T-helper 1 cell treated with Interleukin-12 subunit alpha and Interleukin-12 subunit beta and Interleukin-4 antibody, amounts not matched to agents 30 ng/mL and 1 ng/mL, for 36 hours (primary cell): ENCODE measurements around the gene CPNE2. TPM values are rescaled to one million over a fixed set of nuclear protein-coding genes. Genes with fewer than 3 reads are reported as not detected.
"Not testable (repeated sequence)": the region's sequence is repeated elsewhere in the genome, so short reads cannot be mapped to it uniquely, and the experiment has no call there.

ENCODE experiments used
- intact Hi-C: fragments of 100-400 bp; cut with micrococcal nuclease; formaldehyde crosslinking; loops from one replicate; pipeline ENCODE4 v1.15.1; 2024
- total RNA-seq: library from RNA; stranded (reverse); gene quantifications from 2 replicates; pipeline ENCODE4 v1.2.3, GENCODE V29; 2022

Gene CPNE2
- total RNA-seq, 1 donor from 2014 or later: 6.6 TPM

DNA sequence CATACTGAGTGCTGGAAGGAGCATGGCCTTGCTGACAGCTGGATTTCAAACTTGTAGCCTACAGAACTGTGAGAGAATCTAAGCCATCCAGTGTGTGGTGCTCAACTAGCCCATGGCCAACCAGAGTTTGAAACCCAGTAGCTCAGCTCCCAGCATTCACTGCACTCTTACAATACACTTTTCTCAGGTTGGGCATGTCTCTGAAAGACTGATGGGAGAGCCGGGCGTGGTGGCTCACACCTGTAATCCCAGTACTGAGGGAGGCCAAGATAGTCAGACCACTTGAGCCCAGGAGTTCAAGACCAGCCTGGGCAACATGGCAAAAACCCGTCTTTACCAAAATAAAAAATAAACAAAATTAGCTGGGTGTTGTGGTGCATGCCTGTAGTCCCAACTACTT lies 3.8 kb downstream of the CPNE2 start:
- intact Hi-C loops: no loop called here

DNA sequence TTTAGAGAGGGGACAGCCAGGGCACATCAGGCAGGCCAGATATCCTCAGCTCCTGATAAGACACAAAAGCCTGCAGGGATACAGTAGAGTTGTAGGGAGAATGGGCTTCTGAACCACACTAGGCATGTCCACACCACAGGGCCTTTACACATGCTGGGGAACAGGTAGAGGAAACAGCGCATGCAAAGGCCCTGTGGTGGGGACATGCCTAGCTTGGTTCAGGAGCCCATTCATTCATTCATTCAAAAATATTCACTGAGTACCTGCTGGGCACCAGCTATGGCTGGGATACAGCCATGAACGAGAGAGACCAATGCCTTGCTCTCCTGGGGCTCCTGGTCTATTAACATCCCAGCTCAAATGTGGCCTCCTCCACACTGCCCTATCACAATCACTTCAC lies 4.4 kb downstream of the CPNE2 start:
- intact Hi-C loops: no loop called here

DNA sequence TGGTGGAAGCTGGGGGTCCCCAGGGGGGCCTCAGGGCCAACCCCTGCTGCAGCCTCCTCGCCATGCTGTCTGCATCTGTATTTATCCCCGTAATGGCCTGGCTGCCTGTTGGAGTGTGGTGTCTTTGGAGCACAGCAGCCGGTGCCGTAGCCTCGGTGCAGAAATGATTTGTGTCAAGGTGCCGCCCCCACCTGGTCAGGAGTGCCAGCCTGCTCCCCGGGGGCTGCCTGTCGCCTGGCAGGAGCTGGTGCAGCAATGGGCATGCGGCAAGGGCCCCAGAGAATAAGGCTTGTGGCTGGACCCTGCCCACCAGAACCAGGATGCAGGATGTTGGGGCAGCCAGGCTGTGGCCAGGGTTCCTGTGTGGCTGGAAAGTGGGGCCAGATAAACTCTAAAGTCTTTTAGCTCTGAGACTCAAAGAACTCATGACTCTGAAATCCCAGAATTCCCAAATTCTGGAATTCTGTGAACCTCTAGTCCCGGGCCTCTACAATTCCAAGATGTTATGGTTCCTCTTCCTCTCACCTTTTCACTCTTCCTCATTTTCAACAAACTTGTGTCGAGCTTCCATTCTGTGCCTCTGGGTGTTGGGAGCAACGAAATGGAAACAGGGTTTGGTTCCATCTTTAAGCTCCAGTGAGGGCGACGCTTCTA lies 5.9 kb downstream of the CPNE2 start:
- intact Hi-C loops: no loop called here

DNA sequence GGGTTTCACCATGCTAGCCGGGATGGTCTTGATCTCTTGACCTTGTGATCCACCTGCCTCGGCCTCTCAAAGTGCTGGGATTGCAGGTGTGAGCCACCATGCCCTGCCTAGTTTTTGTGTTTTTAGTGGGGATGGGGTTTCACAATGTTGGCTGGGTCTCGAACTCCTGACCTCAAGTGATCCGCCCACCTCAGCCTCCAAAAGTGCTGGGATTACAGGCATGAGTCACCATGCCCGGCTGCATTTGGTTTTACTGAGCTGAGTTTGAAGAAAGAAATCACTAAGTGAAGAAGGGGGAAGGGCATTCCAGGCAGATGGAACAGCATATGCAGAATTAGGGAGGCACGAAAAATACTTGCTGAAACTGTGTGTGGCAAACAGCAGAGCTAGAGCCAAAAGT lies 7.6 kb downstream of the CPNE2 start:
- intact Hi-C loops: not testable (repeated sequence)

DNA sequence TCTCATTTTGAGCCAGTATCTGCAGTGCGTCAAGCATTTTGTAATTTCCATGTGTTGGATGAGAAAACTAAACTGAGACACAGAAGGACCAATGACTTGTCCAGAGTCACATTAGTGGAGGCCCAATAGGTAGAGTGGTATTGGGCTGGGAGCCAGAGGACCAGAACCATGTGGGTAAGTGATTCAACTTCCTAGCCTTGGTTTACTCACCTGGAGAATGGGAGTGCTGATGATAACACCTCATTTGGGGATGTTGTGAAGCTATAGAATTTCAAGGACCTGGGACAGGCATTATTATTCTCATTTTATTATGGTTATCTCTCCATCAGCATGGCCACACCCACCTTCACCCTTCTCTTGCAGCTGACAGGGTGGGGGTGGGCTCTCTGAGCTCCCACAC lies 8.1 kb downstream of the CPNE2 start:
- intact Hi-C loops: no loop called here

DNA sequence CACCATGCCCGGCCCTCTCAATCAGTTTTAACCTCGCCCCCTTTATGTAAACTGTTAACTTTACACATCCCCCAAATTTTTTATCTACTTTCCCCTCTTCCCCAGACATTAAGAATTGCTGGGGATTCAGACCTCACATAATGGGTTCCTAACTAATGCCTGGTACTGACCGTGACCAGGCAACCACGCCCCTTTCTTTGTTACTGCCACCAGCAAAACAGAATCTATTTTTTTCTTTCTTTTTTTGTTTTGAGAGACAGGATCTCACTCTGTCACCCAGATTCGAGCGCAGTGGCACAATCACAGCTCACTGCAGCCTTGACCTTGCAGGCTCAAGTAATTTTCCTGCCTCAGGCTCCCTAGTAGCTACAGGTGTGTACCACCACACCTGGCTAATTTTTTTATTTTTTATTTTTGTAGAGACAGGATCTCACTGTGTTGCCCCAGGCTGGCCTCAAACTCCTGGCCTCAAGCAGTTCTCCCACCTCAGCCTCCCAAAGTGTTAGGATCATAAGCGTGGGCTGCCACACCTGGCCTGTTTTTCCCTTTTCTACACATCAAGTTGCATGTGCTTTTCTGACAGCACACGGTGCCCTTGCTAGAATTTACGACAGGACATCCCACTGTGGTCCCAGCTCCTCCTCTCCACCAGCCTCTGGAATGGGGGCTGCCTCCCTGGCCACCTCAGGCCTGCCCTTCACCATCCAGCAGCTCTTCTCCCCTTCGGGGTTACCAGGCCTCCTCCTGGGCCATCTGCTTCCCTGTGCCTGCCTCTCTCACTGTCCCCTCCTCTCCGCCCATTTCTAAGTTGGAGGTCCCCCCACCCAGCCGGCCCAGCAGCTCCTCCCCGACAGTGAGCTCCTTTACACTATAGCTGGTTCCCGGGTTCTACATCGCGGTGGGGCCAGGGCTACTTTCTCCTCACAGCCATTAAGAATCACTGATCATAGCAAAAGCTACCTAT lies 10.8 kb downstream of the CPNE2 start:
- intact Hi-C loops: no loop called here

DNA sequence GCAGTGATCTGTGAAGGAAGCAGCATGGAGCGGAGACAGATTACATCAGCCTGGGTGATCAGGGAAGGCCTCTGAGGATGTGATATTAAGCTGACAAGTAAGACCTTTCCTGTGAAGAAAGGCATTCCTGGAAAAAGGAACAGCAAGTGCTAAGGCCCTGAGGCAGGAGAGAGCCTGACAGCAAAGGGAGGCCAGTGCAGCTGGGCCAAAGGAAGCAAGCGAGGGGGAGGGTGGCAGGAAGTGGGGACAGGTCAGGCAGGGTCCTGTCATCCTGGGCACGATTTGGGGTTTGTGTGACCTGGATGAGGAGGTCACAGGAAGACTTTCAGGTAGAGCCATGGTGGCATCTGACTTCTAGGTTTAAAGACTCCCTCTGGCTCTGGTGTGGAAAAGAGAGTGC lies 12.3 kb downstream of the CPNE2 start:
- intact Hi-C loops: no loop called here

DNA sequence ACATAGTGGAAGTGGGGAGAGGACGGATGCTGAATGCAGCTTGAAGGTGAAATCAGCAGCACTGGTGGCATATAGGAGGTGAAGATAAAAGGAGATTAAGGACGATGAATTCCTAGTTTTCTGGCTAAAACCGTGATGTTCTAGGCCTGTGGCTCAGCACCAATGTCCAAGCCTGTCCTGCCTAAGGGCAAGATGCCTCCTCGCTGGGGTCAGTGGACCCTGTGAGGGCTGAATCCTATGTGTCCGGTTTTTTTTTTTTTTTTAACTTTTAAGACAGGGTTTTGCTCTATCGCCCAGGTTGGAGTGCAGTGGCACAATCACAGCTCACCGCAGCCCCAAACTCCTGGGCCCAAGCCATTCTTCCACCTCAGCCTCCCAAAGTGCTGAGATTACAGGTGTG lies 12.8 kb downstream of the CPNE2 start:
- intact Hi-C loops: no loop called here

DNA sequence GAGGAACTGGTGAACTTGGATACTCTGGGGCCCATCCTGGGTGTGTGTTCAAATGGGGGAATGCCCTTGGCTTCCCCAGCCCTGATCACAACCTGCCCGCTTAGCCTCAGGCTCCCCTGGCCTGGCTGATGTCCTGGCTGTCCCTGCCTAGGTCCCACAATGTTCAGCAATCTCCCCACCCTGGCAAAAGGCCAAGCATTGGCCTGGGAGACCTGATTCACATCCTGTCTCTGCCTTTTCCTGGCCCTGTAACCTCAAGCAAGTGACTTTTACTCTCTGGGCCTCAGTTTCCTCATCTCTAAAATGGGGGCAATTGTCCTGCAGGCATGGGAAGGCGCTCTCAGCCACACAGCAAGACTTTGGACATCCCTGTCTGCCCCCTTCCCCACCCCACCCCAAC lies 14.4 kb downstream of the CPNE2 start:
- intact Hi-C loops: no loop called here

DNA sequence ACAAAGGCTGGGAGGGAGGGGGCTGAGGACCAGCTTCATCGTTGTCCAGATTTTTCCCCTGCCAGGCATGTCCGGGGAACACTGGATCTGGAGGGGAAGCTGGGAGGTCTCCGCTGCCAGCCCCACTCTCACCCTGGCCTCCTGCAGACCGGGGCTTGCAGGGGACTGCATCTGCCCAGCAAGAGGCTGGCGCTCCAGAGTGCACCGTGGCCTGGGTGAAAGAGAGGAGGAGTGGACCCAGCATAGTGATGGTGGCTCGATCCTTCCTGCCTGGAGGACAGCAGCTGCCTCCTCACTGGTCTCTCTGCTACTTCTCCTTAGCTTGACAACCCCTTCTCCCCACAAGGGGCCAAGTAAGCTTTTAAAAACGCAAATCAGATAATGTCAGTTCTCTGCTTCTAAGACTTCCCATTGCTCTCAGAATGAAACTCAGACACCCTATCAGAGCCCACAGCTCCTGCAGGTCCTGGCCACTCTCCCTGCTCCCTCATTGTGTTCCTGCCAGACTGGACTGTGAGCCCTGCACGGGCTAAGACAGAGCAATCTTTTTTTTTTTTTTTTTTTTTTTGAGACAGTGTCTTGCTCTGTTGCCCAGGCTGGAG lies 15.0 kb downstream of the CPNE2 start:
- intact Hi-C loops: no loop called here

DNA sequence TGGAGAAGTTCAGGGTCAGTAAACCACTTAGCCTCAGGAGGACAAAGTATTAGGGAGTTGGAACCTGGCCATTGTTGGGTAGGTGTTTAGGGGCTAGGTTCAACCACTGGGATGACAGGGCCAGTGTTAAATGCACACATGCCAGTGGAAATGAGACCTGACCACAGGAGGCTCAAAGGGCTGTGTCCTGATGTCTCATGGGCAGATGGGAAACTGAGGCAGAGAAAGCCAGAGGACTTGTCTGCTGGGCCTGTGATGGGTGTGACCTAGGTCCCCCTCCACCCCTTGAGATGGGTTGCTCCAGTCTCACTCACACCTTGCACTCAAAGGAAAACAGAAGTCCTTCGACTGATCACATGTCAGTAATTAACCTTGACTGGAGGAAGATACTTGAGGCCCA lies 16.0 kb downstream of the CPNE2 start:
- intact Hi-C loops: no loop called here

DNA sequence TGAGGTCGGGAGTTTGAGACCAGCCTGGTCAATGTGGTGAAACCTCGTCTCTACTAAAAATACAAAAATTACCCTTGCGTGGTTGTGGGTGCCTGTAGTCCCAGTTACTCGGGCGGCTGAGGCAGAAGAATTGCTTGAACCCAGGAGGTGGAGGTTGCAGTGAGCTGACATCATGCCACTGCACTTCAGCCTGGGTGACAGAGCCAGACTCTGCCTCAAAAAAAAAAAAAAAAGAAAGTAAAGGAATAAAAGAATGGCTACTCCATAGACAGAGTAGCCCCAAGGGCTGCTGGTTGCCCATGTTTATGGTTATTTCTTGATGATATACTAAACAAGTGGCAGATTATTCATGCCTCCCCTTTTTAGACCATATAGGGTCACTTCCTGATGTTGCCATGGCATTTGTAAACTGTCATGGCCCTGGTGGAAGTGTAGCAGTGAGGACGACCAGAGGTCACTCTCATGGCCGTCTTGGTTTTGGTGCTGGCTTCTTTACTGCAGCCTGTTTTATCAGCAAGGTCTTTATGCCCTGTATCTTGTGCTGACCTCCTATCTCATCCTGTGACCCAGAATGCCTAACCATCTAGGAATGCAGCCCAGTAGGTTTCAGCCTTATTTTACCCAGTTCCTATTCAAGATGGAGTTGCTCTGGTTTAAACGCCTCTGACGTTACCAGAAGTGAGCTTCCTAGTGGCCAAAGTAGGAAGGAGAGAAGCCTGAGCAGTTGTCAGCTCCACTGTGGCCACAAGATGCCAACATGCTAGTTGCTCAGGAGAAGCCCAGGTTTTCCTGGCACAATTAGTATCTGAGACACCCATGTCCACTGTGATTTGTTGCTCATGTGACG lies 17.1 kb downstream of the CPNE2 start:
- intact Hi-C loops: not testable (repeated sequence)

DNA sequence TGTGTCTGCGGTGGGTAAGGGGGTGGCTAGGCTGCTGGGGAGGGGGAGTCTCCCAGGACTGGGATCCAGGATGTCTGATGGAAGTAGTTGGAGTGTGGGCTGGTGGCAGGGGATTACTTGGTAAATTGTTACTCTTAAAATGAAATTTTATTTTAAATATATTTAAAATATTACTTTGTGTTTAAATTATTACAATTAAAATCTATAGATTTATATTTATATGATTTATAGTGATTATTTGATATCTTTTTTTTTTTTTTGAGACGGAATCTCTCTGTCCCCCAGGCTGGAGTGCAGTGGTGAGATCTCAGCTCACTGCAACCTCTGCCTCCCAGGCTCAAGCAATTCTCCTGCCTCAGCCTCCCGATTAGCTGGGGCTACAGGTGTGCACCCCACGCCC lies 18.6 kb downstream of the CPNE2 start:
- intact Hi-C loops: no loop called here

DNA sequence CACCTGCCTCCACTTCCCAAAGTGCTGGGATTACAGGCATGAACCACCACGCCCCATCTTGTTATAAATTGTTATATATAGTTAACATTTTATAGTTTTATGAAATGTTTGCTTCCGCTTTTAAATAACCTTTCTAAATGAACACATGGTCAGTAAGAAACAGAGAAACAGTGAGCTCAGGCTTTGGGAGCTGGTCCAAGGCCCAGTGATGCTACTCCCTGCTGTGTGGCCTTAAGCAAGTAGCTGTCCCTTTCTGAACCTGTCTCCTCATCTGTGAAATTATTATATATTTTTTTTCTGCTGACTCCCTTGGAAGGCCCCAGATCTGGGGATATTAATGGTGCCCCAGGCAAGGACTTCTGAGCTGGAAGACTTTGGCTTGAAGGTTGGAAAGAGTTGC lies 19.0 kb downstream of the CPNE2 start:
- intact Hi-C loops: no loop called here

DNA sequence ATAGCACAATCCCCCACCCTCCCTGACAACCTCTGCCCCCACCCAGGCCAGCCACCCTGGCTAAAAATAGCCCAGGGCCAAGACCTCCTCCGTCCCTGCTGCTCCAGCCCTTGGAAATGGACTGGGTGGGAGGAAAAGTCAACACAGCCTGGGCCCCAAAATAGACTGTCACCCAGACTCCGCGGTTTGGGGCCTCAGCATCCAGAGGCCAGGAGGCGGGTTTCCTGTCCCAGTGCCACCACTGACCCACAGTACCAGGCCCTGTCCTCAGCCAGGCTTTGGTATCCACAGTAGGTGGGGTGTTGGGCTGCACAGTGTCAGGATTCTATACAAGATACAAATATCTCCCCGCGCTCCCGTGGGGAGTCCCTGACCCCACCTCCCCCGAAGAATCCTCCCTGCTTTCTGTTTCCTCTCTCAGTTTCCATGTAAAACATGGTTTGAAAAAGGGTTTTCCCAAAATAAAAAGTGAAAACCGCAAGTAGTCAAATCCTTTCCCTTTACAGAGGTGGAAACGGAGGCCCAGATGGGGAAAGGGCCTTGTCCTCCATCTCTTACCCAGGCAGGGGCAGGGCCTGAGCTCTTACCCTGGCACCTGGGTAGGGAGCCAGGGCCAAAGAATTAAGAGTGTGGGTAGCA lies 20.1 kb downstream of the CPNE2 start:
- intact Hi-C loops: no loop called here

DNA sequence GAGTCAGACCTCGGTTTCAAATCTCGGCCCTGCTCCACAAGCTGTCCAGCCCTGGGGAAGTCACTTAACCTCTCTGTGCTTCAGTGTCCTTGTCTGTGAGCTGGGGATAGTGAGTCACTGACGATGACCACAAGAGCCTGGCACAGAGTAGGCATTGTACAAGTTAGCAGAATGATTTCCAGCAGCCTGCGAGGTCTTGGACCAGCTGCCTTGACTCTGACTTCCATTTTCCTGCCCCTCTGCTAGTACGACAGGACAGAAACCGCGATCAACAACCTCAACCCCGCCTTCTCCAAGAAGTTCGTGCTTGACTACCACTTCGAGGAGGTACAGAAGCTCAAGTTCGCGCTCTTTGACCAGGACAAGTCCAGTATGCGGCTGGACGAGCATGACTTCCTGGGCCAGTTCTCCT lies 20.7 kb downstream of the CPNE2 start:
- intact Hi-C loops: no loop called here

DNA sequence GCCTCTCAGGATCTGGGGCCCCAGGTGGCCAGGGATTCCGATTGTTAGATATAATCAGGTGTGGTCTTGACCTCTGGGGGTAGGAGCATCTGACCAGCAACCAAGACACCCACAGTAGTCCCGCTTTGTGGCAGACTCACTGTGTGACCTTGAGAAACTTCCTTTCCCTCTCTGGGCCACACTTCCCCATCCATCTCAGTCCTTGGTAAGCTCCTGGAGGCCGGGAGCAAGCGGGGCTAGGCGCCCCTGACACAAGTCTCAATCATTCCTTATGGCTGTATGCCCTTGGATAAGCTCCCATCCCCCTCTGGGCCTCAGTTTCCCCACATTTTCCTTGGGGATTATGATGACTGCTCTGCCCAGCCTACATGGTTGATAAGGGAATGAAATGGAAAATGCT lies 21.3 kb downstream of the CPNE2 start:
- intact Hi-C loops: no loop called here

DNA sequence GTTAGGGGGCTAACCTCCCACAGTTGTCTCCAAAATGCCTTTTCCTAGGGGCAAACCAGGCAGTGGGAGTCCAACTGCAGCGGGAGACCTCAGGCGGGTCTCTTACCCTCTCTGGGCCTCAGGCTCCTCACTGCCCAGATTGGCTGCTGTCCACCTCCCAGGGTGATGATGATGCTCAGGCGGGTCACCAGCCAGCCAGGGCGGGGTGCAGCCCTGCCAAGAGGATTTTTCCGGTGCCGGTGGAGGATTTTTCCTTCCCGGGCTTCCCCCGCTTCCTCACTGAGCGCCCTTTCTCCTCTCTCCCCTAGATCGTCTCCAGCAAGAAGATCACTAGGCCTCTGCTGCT lies 22.8 kb downstream of the CPNE2 start:
- intact Hi-C loops: no loop called here

DNA sequence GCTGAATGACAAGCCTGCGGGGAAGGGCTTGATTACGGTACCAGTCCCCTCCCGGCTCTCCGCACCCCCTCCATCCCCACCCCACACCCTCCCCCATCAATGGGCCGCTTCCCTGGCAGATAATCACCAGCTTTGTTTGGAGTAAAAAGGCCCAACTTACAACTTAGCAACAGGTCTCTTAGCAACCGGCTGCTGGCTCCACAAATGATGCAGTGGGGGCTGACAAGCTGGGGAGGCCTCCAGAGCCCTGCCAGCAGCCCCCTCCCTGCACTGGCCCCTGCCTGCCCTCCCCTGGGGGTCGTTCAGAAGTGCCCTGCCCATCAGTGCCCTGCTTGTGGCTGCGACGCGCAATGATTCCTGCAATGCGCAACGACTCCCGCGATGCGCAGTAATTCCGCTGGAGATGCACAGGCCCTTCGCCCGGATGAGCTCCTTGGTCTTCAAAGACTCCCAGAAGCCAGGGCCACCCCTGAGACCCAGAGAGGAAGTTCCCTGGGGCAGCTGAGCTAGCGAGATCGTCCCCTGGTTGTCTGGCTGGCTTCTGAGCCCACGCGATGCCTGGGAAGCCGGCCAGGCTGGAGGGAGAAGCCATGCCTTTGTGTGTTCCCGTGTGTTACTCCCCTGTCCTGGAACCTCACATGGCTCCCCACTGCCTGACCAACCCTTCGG lies 23.3 kb downstream of the CPNE2 start:
- intact Hi-C loops: no loop called here

DNA sequence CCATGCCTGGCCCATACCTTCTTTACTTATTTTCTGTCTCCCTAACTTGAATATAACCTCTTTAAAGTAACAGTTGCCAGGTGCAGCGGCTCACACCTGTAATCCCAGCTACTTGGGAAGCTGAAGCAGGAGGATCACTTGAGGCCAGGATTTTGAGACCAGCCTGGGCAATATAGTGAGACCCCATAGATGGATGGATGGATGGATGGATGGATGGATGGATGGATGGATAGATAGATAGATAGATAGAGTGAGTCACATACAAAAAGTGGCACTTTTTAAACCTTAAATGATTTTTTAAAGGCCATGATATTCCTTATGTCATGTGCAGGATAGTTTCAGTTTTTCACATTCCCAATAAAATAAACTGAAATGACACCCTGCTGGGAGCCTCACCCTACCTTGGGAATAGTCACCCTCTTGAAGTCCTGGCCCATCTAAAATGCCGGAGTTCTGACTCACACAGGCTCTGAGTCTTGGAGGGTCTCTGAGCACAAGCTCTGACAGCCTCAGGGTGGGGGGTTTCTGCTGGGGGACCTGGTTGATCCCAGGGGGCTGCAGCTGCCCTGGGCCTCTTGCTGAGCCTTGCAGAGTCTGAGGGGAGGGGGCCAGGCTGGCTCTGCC lies 26.2 kb downstream of the CPNE2 start:
- intact Hi-C loops: no loop called here
